ENCODE results near the gene ANK3.

DNA sequence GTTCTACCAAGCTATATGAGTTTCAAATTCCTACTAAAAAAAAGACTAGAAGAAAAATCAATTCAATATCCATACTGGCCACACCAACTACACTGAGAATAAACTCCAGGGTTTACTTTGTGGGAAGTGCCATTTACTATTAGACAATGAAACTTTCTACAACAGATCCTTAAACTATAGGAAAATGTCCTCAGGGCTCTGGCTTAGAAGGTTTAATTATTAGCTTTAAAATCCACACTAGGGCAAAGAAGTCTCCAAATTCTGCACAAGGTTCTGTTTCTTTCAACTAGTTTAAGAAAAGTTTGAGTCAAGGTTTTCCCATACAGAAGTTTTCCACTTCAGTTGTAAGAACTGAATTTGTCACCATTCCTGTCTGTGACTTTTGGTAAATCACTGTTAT is 251.6 kb downstream of the ANK3 start:
- no peak for TF ChIP-seq POLR2A (IDR thresholded peaks at IDR 0.05)
- TF ChIP-seq, protein P1, sequence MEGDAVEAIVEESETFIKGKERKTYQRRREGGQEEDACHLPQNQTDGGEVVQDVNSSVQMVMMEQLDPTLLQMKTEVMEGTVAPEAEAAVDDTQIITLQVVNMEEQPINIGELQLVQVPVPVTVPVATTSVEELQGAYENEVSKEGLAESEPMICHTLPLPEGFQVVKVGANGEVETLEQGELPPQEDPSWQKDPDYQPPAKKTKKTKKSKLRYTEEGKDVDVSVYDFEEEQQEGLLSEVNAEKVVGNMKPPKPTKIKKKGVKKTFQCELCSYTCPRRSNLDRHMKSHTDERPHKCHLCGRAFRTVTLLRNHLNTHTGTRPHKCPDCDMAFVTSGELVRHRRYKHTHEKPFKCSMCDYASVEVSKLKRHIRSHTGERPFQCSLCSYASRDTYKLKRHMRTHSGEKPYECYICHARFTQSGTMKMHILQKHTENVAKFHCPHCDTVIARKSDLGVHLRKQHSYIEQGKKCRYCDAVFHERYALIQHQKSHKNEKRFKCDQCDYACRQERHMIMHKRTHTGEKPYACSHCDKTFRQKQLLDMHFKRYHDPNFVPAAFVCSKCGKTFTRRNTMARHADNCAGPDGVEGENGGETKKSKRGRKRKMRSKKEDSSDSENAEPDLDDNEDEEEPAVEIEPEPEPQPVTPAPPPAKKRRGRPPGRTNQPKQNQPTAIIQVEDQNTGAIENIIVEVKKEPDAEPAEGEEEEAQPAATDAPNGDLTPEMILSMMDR (IDR thresholded peaks at IDR 0.05): no peak
